ENCODE results near the gene ZNF532.
"Not testable (repeated sequence)": the region's sequence is repeated elsewhere in the genome, so short reads cannot be mapped to it uniquely, and the experiment has no call there.

The ZNF532 gene

GRCh38 chr18:58851856-58852255 lies 12.8 kb upstream of the ZNF532 start:
- no peak for DNase-seq

- no peak for DNase-seq
Observed at GRCh38 chr18:58852629-58853028, 12.0 kb upstream of the ZNF532 start.

- DNase-seq: no peak
Observed at GRCh38 chr18:58853561-58853960, 11.1 kb upstream of the ZNF532 start.

- DNase-seq: not testable (repeated sequence)
Observed at GRCh38 chr18:58855521-58855920, 9.2 kb upstream of the ZNF532 start.

- DNase-seq: no peak
Observed at GRCh38 chr18:58856881-58857280, 7.8 kb upstream of the ZNF532 start.

- DNase-seq: no peak
Observed at GRCh38 chr18:58858591-58859468, 5.8 kb upstream of the ZNF532 start.

GRCh38 chr18:58859907-58860306 lies 4.8 kb upstream of the ZNF532 start:
- no peak for DNase-seq

- no peak for DNase-seq
Observed at GRCh38 chr18:58860747-58861231, 3.9 kb upstream of the ZNF532 start.

GRCh38 chr18:58861353-58861752 lies 3.3 kb upstream of the ZNF532 start:
- DNase-seq: no peak

- DNase-seq: no peak
Observed at GRCh38 chr18:58861861-58862301, 2.8 kb upstream of the ZNF532 start.

GRCh38 chr18:58862356-58862755 lies 2.3 kb upstream of the ZNF532 start:
- no peak for DNase-seq

GRCh38 chr18:58862851-58863538 lies 1.7 kb upstream of the ZNF532 start:
- DNase-seq: peak; percentile 82

- no peak for DNase-seq
Observed at GRCh38 chr18:58863539-58864145, 1.0 kb upstream of the ZNF532 start.

- peak; percentile 67 for DNase-seq
Observed at GRCh38 chr18:58865033-58865590, 435 bp downstream of the ZNF532 start.

- DNase-seq: no peak
Observed at GRCh38 chr18:58865701-58866065, 1.0 kb downstream of the ZNF532 start.

GRCh38 chr18:58866066-58866772 lies 1.5 kb downstream of the ZNF532 start:
- no peak for DNase-seq

- DNase-seq: no peak
Observed at GRCh38 chr18:58866773-58867150, 2.1 kb downstream of the ZNF532 start.

GRCh38 chr18:58867281-58867961 lies 2.7 kb downstream of the ZNF532 start:
- DNase-seq: no peak

- DNase-seq: no peak
Observed at GRCh38 chr18:58868440-58868839, 3.8 kb downstream of the ZNF532 start.

- no peak for DNase-seq
Observed at GRCh38 chr18:58870130-58870529, 5.5 kb downstream of the ZNF532 start.

- no peak for DNase-seq
Observed at GRCh38 chr18:58870621-58871020, 5.9 kb downstream of the ZNF532 start.
